IPS-20b (cell line): Measurements from ENCODE around the gene ERC1.
"Not testable (repeated sequence)": the region's sequence is repeated elsewhere in the genome, so short reads cannot be mapped to it uniquely, and the experiment has no call there.

Experiments
- H3K27ac ChIP-seq: one replicate; pipeline ENCODE4 v1.5.1; 2013; ENCODE audit warnings: low read length
- H3K27me3 ChIP-seq: 2 replicates; pipeline ENCODE4 v1.6.1; 2013; ENCODE audit warnings: mild to moderate bottlenecking, low read length, inconsistent platforms; ENCODE audit not compliant: insufficient read depth
- H3K36me3 ChIP-seq: 2 replicates; pipeline ENCODE4 v1.6.1; 2013; ENCODE audit warnings: low read depth, mild to moderate bottlenecking, inconsistent platforms, low read length, moderate library complexity; ENCODE audit not compliant: insufficient read depth
- H3K4me1 ChIP-seq: 2 replicates; pipeline ENCODE4 v1.6.1; 2013; ENCODE audit warnings: mild to moderate bottlenecking, control low read depth, inconsistent platforms, low read length, moderate library complexity; ENCODE audit not compliant: insufficient read depth
- H3K4me3 ChIP-seq: 2 replicates; pipeline ENCODE4 v1.5.1; 2013; ENCODE audit warnings: mild to moderate bottlenecking, low read length, inconsistent platforms
- H3K9ac ChIP-seq: 2 replicates; pipeline ENCODE4 v1.6.1; 2013; ENCODE audit warnings: low read depth, mild to moderate bottlenecking, inconsistent platforms, low read length, moderate library complexity
- H3K9me3 ChIP-seq: 2 replicates; pipeline ENCODE4 v1.6.1; 2013; ENCODE audit warnings: mild to moderate bottlenecking, low read depth, low read length, inconsistent platforms; ENCODE audit not compliant: insufficient read depth

ERC1 gene

DNA sequence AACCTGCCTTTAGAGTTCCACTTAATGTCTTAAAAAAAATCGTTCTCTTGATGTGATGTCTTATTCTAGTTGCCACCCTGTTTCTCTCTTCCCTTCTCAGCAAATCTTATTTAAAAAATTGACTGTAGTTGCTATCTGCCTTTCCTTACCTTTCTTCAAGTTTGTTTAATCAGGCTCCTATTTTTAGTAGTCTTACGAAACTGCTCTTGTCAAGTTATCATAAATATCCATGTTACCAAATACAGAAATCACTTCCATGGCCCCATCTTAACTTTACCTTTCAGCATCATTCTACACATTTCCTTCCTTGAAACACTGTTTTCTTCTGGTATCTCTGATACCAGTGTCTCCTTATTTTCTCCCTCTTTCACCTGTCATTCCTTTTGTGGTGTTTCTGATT is 227.3 kb downstream of the ERC1 start:
- no peaks in the 10 kb centered on the region for H3K27me3 ChIP-seq
- H3K36me3 ChIP-seq: no peaks in the 10 kb centered on the region
- no peak overlapping the region for H3K27ac ChIP-seq
- H3K4me3 ChIP-seq: no peak overlapping the region
- H3K9me3 ChIP-seq: no peaks in the 10 kb centered on the region
- H3K4me1 ChIP-seq: no peaks in the 10 kb centered on the region
- no peak overlapping the region for H3K9ac ChIP-seq

GRCh38 chr12:1220127-1221092 is 229.4 kb downstream of the ERC1 start:
- Histone ChIP-seq H3K36me3 (no peaks in the 10 kb centered on the region), H3K4me3 (no peak overlapping the region), H3K9me3 (no peaks in the 10 kb centered on the region), H3K27ac (no peak overlapping the region), H3K27me3 (no peaks in the 10 kb centered on the region), H3K9ac (no peak overlapping the region), H3K4me1 (no peaks in the 10 kb centered on the region)

DNA sequence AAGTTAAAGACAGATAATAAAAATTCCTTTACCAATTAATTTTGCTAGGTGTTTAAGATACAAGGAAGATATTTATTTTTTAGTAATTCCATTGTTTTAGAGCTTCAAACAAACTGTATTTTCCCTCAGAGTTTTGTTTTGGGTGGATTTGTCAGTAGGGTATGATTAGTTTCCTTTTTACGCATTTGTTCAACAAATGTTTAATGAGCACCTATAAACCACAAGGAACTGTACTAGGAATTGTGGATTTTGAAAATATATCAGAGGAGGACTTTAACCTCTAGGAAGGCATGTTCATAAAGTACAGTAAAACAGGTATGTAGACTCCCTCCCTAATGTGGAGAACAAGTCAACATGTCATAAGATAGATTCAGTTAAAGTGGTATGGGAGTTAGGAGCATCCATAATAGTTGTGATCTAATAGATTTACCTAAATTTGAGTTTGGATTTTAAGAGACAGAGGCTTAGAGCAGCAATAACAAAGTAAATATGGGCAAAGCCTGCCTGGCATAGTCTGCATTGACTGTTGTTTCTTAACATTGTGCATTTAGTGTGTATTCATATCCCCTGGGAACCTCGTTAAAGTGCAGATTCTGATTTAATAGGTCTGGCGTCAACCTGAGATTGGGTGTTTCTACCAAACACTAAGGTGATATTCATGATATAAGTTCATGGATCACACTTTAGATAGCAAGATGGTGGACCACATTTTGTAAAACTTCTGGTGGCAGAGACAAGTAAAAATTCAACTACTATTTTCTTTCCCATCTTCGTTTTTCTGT is 232.0 kb downstream of the ERC1 start:
- Histone ChIP-seq H3K4me3 (no peak overlapping the region), H3K27me3 (no peaks in the 10 kb centered on the region), H3K27ac (no peak overlapping the region), H3K4me1 (no peaks in the 10 kb centered on the region), H3K36me3 (no peaks in the 10 kb centered on the region), H3K9me3 (no peaks in the 10 kb centered on the region), H3K9ac (no peak overlapping the region)

GRCh38 chr12:1226951-1227350 is 235.9 kb downstream of the ERC1 start:
- H3K36me3 ChIP-seq: no peaks in the 10 kb centered on the region
- no peak overlapping the region for H3K27ac ChIP-seq
- no peaks in the 10 kb centered on the region for H3K9me3 ChIP-seq
- H3K4me3 ChIP-seq: no peak overlapping the region
- no peak overlapping the region for H3K9ac ChIP-seq
- no peaks in the 10 kb centered on the region for H3K27me3 ChIP-seq
- H3K4me1 ChIP-seq: no peaks in the 10 kb centered on the region

GRCh38 chr12:1234073-1234472 is 243.1 kb downstream of the ERC1 start:
- Histone ChIP-seq H3K27me3 (no peaks in the 10 kb centered on the region), H3K4me3 (no peak overlapping the region), H3K27ac (no peak overlapping the region), H3K4me1 (no peaks in the 10 kb centered on the region), H3K9ac (no peak overlapping the region), H3K9me3 (no peaks in the 10 kb centered on the region), H3K36me3 (peaks cover 7% of the 10 kb centered on the region; the same call in 1 of the 2 replicates)

GRCh38 chr12:1246637-1247036 is 255.6 kb downstream of the ERC1 start:
- no peaks in the 10 kb centered on the region for H3K9me3 ChIP-seq
- no peaks in the 10 kb centered on the region for H3K27me3 ChIP-seq
- H3K4me3 ChIP-seq: no peak overlapping the region
- H3K36me3 ChIP-seq: no peaks in the 10 kb centered on the region
- no peak overlapping the region for H3K9ac ChIP-seq
- H3K4me1 ChIP-seq: peaks cover 22% of the 10 kb centered on the region; the same call in 1 of the 2 replicates
- no peak overlapping the region for H3K27ac ChIP-seq

- Histone ChIP-seq H3K27ac (no peak overlapping the region), H3K27me3 (no peaks in the 10 kb centered on the region), H3K9ac (no peak overlapping the region), H3K4me3 (no peak overlapping the region), H3K36me3 (no peaks in the 10 kb centered on the region), H3K4me1 (peaks cover 22% of the 10 kb centered on the region; the same call in 1 of the 2 replicates), H3K9me3 (no peaks in the 10 kb centered on the region)
Measured at GRCh38 chr12:1250641-1251040, 259.6 kb downstream of the ERC1 start.

GRCh38 chr12:1252758-1253157 is 261.7 kb downstream of the ERC1 start:
- Histone ChIP-seq H3K27ac (no peak overlapping the region), H3K4me3 (no peak overlapping the region), H3K4me1 (peaks cover 22% of the 10 kb centered on the region; the same call in 1 of the 2 replicates), H3K9me3 (no peaks in the 10 kb centered on the region), H3K36me3 (no peaks in the 10 kb centered on the region), H3K9ac (no peak overlapping the region), H3K27me3 (no peaks in the 10 kb centered on the region)

DNA sequence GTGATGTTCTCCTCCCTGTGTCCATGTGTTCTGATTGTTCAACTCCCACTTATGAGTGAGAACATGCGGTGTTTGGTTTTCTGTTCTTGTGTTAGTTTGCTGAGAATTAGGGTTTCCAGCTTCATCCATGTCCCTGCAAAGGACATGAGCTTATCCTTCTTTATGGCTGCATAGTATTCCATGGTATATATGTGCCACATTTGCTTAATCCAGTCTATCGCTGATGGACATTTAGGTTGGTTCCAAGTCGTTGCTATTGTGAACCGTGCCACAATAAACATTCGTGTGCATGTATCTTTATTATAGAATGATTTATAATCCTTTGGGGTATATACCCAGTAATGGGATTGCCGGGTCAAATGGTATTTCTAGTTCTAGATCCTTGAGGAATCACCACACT is 264.1 kb downstream of the ERC1 start:
- H3K27me3 ChIP-seq, H3K36me3 ChIP-seq, H3K9me3 ChIP-seq, H3K27ac ChIP-seq, H3K4me3 ChIP-seq, H3K9ac ChIP-seq: not testable (repeated sequence)
- H3K4me1 ChIP-seq: peaks cover 14% of the 10 kb centered on the region; the same call in 1 of the 2 replicates

- H3K36me3 ChIP-seq, H3K4me3 ChIP-seq, H3K27me3 ChIP-seq, H3K27ac ChIP-seq, H3K9ac ChIP-seq, H3K9me3 ChIP-seq, H3K4me1 ChIP-seq: not testable (repeated sequence)
Measured at GRCh38 chr12:1255854-1256253, 264.8 kb downstream of the ERC1 start.

DNA sequence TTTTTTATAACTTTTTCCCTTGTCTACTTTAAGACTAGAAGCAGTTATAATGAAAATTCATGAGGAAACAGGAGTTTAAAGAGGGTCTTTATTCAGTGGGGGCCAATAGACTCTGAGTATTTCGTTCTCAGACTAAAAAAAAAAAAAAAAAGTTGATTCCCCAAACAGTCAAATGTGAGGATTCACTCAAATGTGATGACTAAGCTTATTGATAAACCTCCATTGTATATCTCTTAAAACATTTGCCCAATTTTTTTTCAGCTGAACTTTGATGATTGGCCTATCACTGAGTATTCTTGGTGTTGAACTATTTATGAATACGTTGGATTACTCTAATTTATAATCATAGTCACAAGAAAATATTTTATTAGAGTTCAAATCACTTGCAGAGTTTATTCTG is 265.3 kb downstream of the ERC1 start:
- Histone ChIP-seq H3K36me3 (no peaks in the 10 kb centered on the region; the same call in 1 of the 2 replicates), H3K4me1 (peaks cover 3% of the 10 kb centered on the region; the same call in 1 of the 2 replicates), H3K9ac (no peak overlapping the region), H3K9me3 (no peaks in the 10 kb centered on the region), H3K27me3 (no peaks in the 10 kb centered on the region), H3K4me3 (no peak overlapping the region), H3K27ac (no peak overlapping the region)
